IMR-90 (cell line): Measurements from ENCODE around the gene SGCE. TPM values are rescaled to one million over a fixed set of nuclear protein-coding genes. Genes with fewer than 3 reads are reported as not detected.
A peak's percentile ranks its signal among the peaks of the same experiment; 100 is the strongest.

Experiments
- ATAC-seq: fragments of 200-7000 bp; cut with Tn5 transposase; 2 replicates; pipeline ENCODE4 v1.9.1; 2020; ENCODE audit warnings: low read depth, mild to moderate bottlenecking, moderate library complexity
- BruUV-seq: library from RNA; stranded (reverse); fragments of 400-500 nt; replicated peaks from 2 replicates; lab custom pipeline; 2021; lab: Mats Ljungman, UMichigan
- CTCF ChIA-PET: fragments of 300-600 bp; formaldehyde crosslinking; extraction: SDS; loops from one replicate; lab custom pipeline; 2021; ENCODE audit warnings: antibody characterized with exemption; lab: Yijun Ruan, JAX
- POLR2A ChIA-PET: fragments of 300-600 bp; sonication (Branson Sonifier 250); formaldehyde crosslinking; loops from one replicate; lab custom pipeline; 2022; ENCODE audit warnings: antibody characterized with exemption; ENCODE audit not compliant: unreplicated experiment; lab: Charles Lee
- DNase-seq: peaks from one replicate; pipeline ENCODE4 v3.0.0; 2013
- H2AFZ ChIP-seq: replicated peaks from 2 replicates; pipeline ENCODE3; 2013; ENCODE audit warnings: low read length, mild to moderate bottlenecking; ENCODE audit not compliant: poor library complexity
- H2AK5ac ChIP-seq: 2 replicates; pipeline ENCODE4 v1.6.1; 2013; ENCODE audit warnings: low read depth, low read length, inconsistent platforms
- H2AK9ac ChIP-seq: replicated peaks from 2 replicates; pipeline ENCODE3; 2013; ENCODE audit warnings: mild to moderate bottlenecking, low read depth, low read length, moderate library complexity; ENCODE audit not compliant: poor library complexity
- H2BK120ac ChIP-seq: 2 replicates; pipeline ENCODE4 v1.6.1; 2013; ENCODE audit warnings: low read depth, low read length, inconsistent platforms
- H2BK15ac ChIP-seq: 3 replicates; pipeline ENCODE4 v1.6.1; 2013; ENCODE audit warnings: low read depth, low read length, inconsistent platforms
- H2BK20ac ChIP-seq: 2 replicates; pipeline ENCODE4 v1.6.1; 2013; ENCODE audit warnings: low read depth, mild to moderate bottlenecking, inconsistent platforms, low read length, moderate library complexity
- H2BK5ac ChIP-seq: 2 replicates; pipeline ENCODE4 v1.6.1; 2013; ENCODE audit warnings: mild to moderate bottlenecking, low read depth, low read length, inconsistent platforms; ENCODE audit not compliant: poor library complexity, severe bottlenecking
- H3K14ac ChIP-seq: replicated peaks from 2 replicates; pipeline ENCODE4 v1.6.1; 2013; ENCODE audit warnings: low read depth, low read length, inconsistent platforms
- H3K18ac ChIP-seq: 2 replicates; pipeline ENCODE4 v1.6.1; 2013; ENCODE audit warnings: low read depth, low read length, control low read depth
- H3K23ac ChIP-seq: 2 replicates; pipeline ENCODE4 v1.6.1; 2013; ENCODE audit warnings: low read depth, low read length, inconsistent platforms
- H3K27ac ChIP-seq: 2 replicates; pipeline ENCODE4 v1.5.1; 2013; ENCODE audit warnings: mild to moderate bottlenecking, control low read depth, low read length; ENCODE audit not compliant: insufficient read depth
- H3K27me3 ChIP-seq: 2 replicates; pipeline ENCODE4 v1.6.1; 2013; ENCODE audit warnings: low read length; ENCODE audit not compliant: control insufficient read depth, insufficient read depth
- H3K36me3 ChIP-seq: 2 replicates; pipeline ENCODE4 v1.6.1; 2013; ENCODE audit warnings: low read length, mixed read lengths; ENCODE audit not compliant: control insufficient read depth, insufficient read depth
- H3K4ac ChIP-seq: 2 replicates; pipeline ENCODE4 v1.6.1; 2013; ENCODE audit warnings: low read depth, low read length, inconsistent platforms
- H3K4me1 ChIP-seq: 2 replicates; pipeline ENCODE4 v1.6.1; 2013; ENCODE audit warnings: low read length, mixed read lengths; ENCODE audit not compliant: control insufficient read depth, insufficient read depth
- H3K4me2 ChIP-seq: 2 replicates; pipeline ENCODE4 v1.6.1; 2013; ENCODE audit warnings: low read depth, mild to moderate bottlenecking, control low read depth, low read length, moderate library complexity
- H3K4me3 ChIP-seq: 2 replicates; pipeline ENCODE4 v1.5.1; 2013; ENCODE audit warnings: low read depth, mild to moderate bottlenecking, control low read depth, low read length, moderate library complexity; ENCODE audit not compliant: insufficient read depth
- H3K56ac ChIP-seq: 2 replicates; pipeline ENCODE4 v1.6.1; 2013; ENCODE audit warnings: low read length, inconsistent platforms; ENCODE audit not compliant: insufficient read depth; ENCODE audit errors: extremely low read depth
- H3K79me1 ChIP-seq, 2 experiments: 2 replicates each; pipeline ENCODE4 v1.6.1; 2013; ENCODE audit warnings: low read length in 2 of 2, inconsistent platforms in 1 of 2, low read depth in 1 of 2
- H3K9ac ChIP-seq: 2 replicates; pipeline ENCODE4 v1.6.1; 2013; ENCODE audit warnings: low read depth, low read length, control low read depth
- H3K9me1 ChIP-seq: 2 replicates; pipeline ENCODE4 v1.6.1; 2013; ENCODE audit warnings: low read length, inconsistent platforms; ENCODE audit not compliant: insufficient read depth
- H3K9me3 ChIP-seq: 2 replicates; pipeline ENCODE4 v1.6.1; 2013; ENCODE audit warnings: low read length; ENCODE audit not compliant: control insufficient read depth, insufficient read depth
- H4K20me1 ChIP-seq: 2 replicates; pipeline ENCODE4 v1.6.1; 2013; ENCODE audit warnings: low read length, inconsistent platforms; ENCODE audit not compliant: insufficient read depth
- H4K5ac ChIP-seq: 2 replicates; pipeline ENCODE4 v1.6.1; 2013; ENCODE audit warnings: mild to moderate bottlenecking, low read depth, low read length, control low read depth
- H4K8ac ChIP-seq, 2 experiments: 2 replicates each; pipeline ENCODE4 v1.6.1; 2013; ENCODE audit warnings: low read depth in 2 of 2, low read length in 2 of 2, control low read depth in 1 of 2, inconsistent platforms in 1 of 2
- H4K91ac ChIP-seq: 2 replicates; pipeline ENCODE4 v1.6.1; 2013; ENCODE audit warnings: low read depth, low read length, inconsistent platforms; ENCODE audit not compliant: insufficient read depth
- RAD21 ChIP-seq: IDR thresholded peaks from 2 replicates; pipeline ENCODE4 v1.6.1; 2012; ENCODE audit warnings: low read length, improper control_type of control experiment
- WGBS, 2 experiments: methylation state at CpG; one replicate each; pipeline versions ENCODE4 v1.1.5 to v1.1.7; 2013; ENCODE audit warnings: missing lambda C conversion rate in 2 of 2; ENCODE audit not compliant: insufficient read length in 1 of 2; ENCODE audit errors: extremely low coverage in 2 of 2; 5-methylcytosine and 5-hydroxymethylcytosine counted together
- dilution Hi-C: fragments of 300-500 bp; cut with HindIII; formaldehyde crosslinking; loops from one replicate; pipeline ENCODE4 v1.14.3; 2018; ENCODE audit warnings: low sequenced_read_pairs; ENCODE audit not compliant: unreplicated experiment
- in situ Hi-C: fragments of 300-500 bp; cut with MboI; formaldehyde crosslinking; loops from 3 replicates; pipeline ENCODE4 v1.14.3; 2019; ENCODE audit warnings: low sequenced_read_pairs, inconsistent platforms, mixed read lengths
- intact Hi-C: fragments of 100-400 bp; cut with micrococcal nuclease; formaldehyde crosslinking; loops from 2 replicates; pipeline ENCODE4 v1.10.0; 2022
- polyA plus RNA-seq, 3 experiments: library from polyadenylated mRNA; depleted of rRNA; stranded (reverse); fragments of >200 nt; gene quantifications; 2 replicates each; pipeline ENCODE4 v1.2.3, GENCODE V29; 2012; ENCODE audit warnings: low replicate concordance in 1 of 3
- total RNA-seq: library from RNA; depleted of rRNA; stranded (reverse); fragments of >200 nt; gene quantifications from 2 replicates; pipeline ENCODE4 v1.2.3, GENCODE V29; 2012

SGCE gene
- total and polyA plus RNA-seq, 2 of the 4 experiments (the other 2 are of a cell fraction): 39.4 to 40.5 TPM

DNA sequence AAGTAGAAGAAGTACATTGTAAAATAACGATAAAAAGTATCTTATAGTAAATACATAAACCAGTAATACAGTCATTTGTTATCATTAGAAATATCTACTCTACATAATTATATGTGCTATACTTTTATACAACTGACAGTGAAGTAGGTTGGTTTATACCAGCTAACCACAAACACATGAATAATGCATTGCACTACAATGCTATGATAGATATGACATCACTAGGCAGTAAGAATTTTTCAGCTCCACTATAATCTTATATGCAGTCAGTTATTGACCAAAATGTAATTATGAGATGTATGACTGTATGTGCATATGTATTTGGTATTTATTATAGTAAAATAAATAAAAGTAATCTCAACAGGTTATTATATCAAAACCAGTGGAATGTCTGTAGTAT is 23.4 kb upstream of the SGCE start:
- no peaks in the 10 kb centered on the region for H4K20me1 ChIP-seq
- H3K9me1 ChIP-seq: no peaks in the 10 kb centered on the region
- no peak overlapping the region for H2AK5ac ChIP-seq
- BruUV-seq: no TSS peak
- in situ Hi-C loops (no loop called here), intact Hi-C loops (no loop called here), dilution Hi-C loops (no loop called here)
- H3K27me3 ChIP-seq: no peaks in the 10 kb centered on the region
- no peak overlapping the region for H2BK20ac ChIP-seq
- H2AK9ac ChIP-seq: no peak overlapping the region
- ATAC-seq (peak; percentile 27; the same call in 1 of the 2 replicates), DNase-seq (peak; percentile 59)
- H3K56ac ChIP-seq: no peak overlapping the region
- H2BK120ac ChIP-seq: no peak overlapping the region
- no peak overlapping the region for H3K14ac ChIP-seq
- no peak overlapping the region for H2BK5ac ChIP-seq
- H4K8ac ChIP-seq: no peak overlapping the region
- H2AFZ ChIP-seq: no peak overlapping the region
- CTCF ChIA-PET: no interaction called here
- H3K4me2 ChIP-seq: no peak overlapping the region
- H2BK15ac ChIP-seq: no peak overlapping the region
- no CpG with 5 or more reads among the region's 1 CpG for WGBS, 2 experiments
- H3K23ac ChIP-seq: no peak overlapping the region
- H3K27ac ChIP-seq: no peak overlapping the region
- H3K4me3 ChIP-seq: no peak overlapping the region
- H3K4me1 ChIP-seq: no peaks in the 10 kb centered on the region
- H3K36me3 ChIP-seq: no peaks in the 10 kb centered on the region
- no peak overlapping the region for H4K5ac ChIP-seq
- no peaks in the 10 kb centered on the region for H3K9me3 ChIP-seq
- H3K9ac ChIP-seq: no peak overlapping the region
- no peak overlapping the region for H3K18ac ChIP-seq
- POLR2A ChIA-PET: no interaction called here
- no peak overlapping the region for H4K91ac ChIP-seq
- TF ChIP-seq RAD21: no peak
- H3K4ac ChIP-seq: no peak overlapping the region
- no peaks in the 10 kb centered on the region for H3K79me1 ChIP-seq
